ENCODE measurements around the gene MESP2. TPM values are rescaled to one million over a fixed set of nuclear protein-coding genes. Genes with fewer than 3 reads are reported as not detected.

The MESP2 gene
- total and polyA plus RNA-seq, 2 of the 13 experiments (the other 11 are each of a cell fraction or from before 2014, with no cell fraction given) = not detected

DNA sequence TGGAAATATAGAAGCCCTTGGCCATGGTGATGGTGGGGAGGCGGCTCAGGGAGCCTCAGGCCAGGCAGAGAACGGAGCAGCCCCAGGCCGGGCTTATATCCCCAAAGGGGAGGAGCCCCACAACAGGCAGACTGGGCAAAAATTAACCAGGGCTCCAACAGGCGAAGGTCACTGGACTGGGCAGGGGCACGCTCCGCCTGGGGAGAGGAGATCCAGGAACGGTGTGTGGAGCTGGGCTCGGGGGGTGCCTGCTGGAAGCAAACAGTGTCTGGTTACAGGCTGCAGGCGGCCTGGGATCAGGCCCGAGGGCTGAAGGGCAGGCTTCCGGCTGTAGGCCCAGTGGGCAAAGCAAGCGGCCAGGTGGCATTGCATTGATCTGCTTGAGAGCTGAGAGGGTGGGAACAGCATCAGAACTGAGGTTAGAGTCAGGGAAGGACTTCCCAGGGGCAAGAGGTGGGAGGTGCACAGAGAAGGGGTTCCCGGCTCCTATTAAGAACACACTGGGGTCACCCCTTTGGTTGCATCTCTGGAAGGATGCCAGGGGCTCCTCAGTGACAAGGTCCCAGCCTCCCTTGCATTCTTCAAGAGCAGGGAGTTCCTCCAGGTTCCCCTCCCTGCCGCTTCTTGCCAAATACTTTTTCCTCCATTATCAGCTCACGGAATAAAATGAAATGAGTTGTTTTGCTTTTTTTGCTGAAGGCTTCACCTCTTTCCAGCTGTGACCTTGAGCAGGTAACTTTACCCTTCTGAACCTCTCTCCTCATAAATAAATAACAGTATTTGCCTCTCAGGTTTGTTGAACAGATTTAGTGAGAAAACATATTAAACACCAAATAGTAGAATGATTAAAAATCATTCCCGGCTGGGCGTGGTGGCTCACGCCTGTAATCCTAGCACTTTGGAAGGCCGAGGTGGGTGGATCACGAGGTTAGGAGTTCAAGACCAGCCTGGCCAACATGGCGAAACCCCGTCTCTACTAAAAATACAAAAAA, 30.7 kb downstream of the MESP2 start (continued):
- TF ChIP-seq, protein P1, sequence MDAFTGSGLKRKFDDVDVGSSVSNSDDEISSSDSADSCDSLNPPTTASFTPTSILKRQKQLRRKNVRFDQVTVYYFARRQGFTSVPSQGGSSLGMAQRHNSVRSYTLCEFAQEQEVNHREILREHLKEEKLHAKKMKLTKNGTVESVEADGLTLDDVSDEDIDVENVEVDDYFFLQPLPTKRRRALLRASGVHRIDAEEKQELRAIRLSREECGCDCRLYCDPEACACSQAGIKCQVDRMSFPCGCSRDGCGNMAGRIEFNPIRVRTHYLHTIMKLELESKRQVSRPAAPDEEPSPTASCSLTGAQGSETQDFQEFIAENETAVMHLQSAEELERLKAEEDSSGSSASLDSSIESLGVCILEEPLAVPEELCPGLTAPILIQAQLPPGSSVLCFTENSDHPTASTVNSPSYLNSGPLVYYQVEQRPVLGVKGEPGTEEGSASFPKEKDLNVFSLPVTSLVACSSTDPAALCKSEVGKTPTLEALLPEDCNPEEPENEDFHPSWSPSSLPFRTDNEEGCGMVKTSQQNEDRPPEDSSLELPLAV (CRISPR knock-in tag; conservative IDR thresholded peaks at IDR 0.05; ENCODE audit: low read depth) = no peak
- TF ChIP-seq ZNF747 (CRISPR knock-in tag; IDR thresholded peaks at IDR 0.05; ENCODE audit: borderline replicate concordance) = peak; percentile 93
- no peak for TF ChIP-seq GPN1 (CRISPR knock-in tag; IDR thresholded peaks at IDR 0.05; ENCODE audit: borderline replicate concordance)
- TF ChIP-seq, protein P2, sequence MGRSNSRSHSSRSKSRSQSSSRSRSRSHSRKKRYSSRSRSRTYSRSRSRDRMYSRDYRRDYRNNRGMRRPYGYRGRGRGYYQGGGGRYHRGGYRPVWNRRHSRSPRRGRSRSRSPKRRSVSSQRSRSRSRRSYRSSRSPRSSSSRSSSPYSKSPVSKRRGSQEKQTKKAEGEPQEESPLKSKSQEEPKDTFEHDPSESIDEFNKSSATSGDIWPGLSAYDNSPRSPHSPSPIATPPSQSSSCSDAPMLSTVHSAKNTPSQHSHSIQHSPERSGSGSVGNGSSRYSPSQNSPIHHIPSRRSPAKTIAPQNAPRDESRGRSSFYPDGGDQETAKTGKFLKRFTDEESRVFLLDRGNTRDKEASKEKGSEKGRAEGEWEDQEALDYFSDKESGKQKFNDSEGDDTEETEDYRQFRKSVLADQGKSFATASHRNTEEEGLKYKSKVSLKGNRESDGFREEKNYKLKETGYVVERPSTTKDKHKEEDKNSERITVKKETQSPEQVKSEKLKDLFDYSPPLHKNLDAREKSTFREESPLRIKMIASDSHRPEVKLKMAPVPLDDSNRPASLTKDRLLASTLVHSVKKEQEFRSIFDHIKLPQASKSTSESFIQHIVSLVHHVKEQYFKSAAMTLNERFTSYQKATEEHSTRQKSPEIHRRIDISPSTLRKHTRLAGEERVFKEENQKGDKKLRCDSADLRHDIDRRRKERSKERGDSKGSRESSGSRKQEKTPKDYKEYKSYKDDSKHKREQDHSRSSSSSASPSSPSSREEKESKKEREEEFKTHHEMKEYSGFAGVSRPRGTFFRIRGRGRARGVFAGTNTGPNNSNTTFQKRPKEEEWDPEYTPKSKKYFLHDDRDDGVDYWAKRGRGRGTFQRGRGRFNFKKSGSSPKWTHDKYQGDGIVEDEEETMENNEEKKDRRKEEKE (IDR thresholded peaks at IDR 0.05) = no peak
- TF ChIP-seq, protein P3, sequence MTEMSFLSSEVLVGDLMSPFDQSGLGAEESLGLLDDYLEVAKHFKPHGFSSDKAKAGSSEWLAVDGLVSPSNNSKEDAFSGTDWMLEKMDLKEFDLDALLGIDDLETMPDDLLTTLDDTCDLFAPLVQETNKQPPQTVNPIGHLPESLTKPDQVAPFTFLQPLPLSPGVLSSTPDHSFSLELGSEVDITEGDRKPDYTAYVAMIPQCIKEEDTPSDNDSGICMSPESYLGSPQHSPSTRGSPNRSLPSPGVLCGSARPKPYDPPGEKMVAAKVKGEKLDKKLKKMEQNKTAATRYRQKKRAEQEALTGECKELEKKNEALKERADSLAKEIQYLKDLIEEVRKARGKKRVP (CRISPR knock-in tag; IDR thresholded peaks at IDR 0.05) = no peak
- peak; percentile 93 for TF ChIP-seq BCL6 (CRISPR knock-in tag; IDR thresholded peaks at IDR 0.05)
- 0 out of 2 replicates have a peak, but pooled peaks have one; percentile 34 for TF ChIP-seq NKX3-1 (CRISPR knock-in tag; IDR thresholded peaks at IDR 0.05)
- peak; percentile 94 for TF ChIP-seq JARID2 (CRISPR knock-in tag; IDR thresholded peaks at IDR 0.05; ENCODE audit: insufficient replicate concordance)
- peak; percentile 18; the same call in 1 of the 2 replicates for TF ChIP-seq NFYC (CRISPR knock-in tag; IDR thresholded peaks at IDR 0.05)
- TF ChIP-seq, protein P4, sequence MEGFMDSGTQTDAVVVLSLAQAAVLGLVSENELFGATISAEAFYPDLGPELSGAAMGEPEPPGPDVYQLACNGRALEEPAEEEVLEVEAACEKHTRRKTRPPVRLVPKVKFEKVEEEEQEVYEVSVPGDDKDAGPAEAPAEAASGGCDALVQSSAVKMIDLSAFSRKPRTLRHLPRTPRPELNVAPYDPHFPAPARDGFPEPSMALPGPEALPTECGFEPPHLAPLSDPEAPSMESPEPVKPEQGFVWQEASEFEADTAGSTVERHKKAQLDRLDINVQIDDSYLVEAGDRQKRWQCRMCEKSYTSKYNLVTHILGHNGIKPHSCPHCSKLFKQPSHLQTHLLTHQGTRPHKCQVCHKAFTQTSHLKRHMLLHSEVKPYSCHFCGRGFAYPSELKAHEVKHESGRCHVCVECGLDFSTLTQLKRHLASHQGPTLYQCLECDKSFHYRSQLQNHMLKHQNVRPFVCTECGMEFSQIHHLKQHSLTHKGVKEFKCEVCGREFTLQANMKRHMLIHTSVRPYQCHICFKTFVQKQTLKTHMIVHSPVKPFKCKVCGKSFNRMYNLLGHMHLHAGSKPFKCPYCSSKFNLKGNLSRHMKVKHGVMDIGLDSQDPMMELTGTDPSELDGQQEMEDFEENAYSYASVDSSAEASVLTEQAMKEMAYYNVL (CRISPR knock-in tag; IDR thresholded peaks at IDR 0.05; ENCODE audit: borderline replicate concordance) = peak; percentile 58
- no peak for TF ChIP-seq CBX1 (IDR thresholded peaks at IDR 0.05; ENCODE audit: low read depth)
- no peak for TF ChIP-seq HDAC6 (IDR thresholded peaks at IDR 0.05; ENCODE audit: low read depth, low read length)
- TF ChIP-seq, protein P5, sequence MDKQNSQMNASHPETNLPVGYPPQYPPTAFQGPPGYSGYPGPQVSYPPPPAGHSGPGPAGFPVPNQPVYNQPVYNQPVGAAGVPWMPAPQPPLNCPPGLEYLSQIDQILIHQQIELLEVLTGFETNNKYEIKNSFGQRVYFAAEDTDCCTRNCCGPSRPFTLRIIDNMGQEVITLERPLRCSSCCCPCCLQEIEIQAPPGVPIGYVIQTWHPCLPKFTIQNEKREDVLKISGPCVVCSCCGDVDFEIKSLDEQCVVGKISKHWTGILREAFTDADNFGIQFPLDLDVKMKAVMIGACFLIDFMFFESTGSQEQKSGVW (CRISPR knock-in tag; IDR thresholded peaks at IDR 0.05; ENCODE audit: borderline replicate concordance) = no peak
- TF ChIP-seq ZFP1 (CRISPR knock-in tag; IDR thresholded peaks at IDR 0.05) = no peak
- no peak for TF ChIP-seq ZNF839 (CRISPR knock-in tag; IDR thresholded peaks at IDR 0.05; ENCODE audit: borderline replicate concordance)
- TF ChIP-seq MAFG (CRISPR knock-in tag; IDR thresholded peaks at IDR 0.05) = no peak
- TF ChIP-seq, protein P6, sequence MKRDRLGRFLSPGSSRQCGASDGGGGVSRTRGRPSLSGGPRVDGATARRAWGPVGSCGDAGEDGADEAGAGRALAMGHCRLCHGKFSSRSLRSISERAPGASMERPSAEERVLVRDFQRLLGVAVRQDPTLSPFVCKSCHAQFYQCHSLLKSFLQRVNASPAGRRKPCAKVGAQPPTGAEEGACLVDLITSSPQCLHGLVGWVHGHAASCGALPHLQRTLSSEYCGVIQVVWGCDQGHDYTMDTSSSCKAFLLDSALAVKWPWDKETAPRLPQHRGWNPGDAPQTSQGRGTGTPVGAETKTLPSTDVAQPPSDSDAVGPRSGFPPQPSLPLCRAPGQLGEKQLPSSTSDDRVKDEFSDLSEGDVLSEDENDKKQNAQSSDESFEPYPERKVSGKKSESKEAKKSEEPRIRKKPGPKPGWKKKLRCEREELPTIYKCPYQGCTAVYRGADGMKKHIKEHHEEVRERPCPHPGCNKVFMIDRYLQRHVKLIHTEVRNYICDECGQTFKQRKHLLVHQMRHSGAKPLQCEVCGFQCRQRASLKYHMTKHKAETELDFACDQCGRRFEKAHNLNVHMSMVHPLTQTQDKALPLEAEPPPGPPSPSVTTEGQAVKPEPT (CRISPR knock-in tag; IDR thresholded peaks at IDR 0.05; ENCODE audit: low read depth) = no peak
- peak; percentile 66 for TF ChIP-seq ZSCAN25 (CRISPR knock-in tag; IDR thresholded peaks at IDR 0.05)
